GM23338 (cell line): ENCODE results near the gene RNF220. TPM values are rescaled to one million over a fixed set of nuclear protein-coding genes. Genes with fewer than 3 reads are reported as not detected.

Experiments used
- ATAC-seq: fragments of 200-7000 bp; cut with Tn5 transposase; 3 replicates; pipeline ENCODE4 v1.9.1; 2020
- DNase-seq: peaks from one replicate; pipeline ENCODE4 v3.0.0-alpha.2; 2015; ENCODE audit warnings: low spot score
- H2AFZ ChIP-seq: fragments of 200-600 bp; sonication (generic); 2 replicates; pipeline ENCODE4 v1.8.0; 2016; ENCODE audit warnings: antibody characterized with exemption, mild to moderate bottlenecking, moderate library complexity
- H3F3A ChIP-seq: fragments of 200-600 bp; sonication (generic); replicated peaks from 2 replicates; pipeline ENCODE4 v1.8.0; 2017; ENCODE audit warnings: antibody characterized with exemption, mixed run types, low read depth
- H3K27ac ChIP-seq: fragments of 200-600 bp; sonication (generic); 2 replicates; pipeline ENCODE4 v1.6.1; 2016; ENCODE audit warnings: low read depth
- H3K27me3 ChIP-seq: fragments of 200-600 bp; sonication (generic); 2 replicates; pipeline ENCODE4 v1.8.0; 2016; ENCODE audit warnings: mild to moderate bottlenecking, mixed run types, moderate library complexity; ENCODE audit not compliant: insufficient read depth
- H3K36me3 ChIP-seq: fragments of 200-600 bp; sonication (generic); 2 replicates; pipeline ENCODE4 v1.8.0; 2016; ENCODE audit warnings: mild to moderate bottlenecking; ENCODE audit not compliant: insufficient read depth
- H3K4me1 ChIP-seq: fragments of 200-600 bp; sonication (generic); 2 replicates; pipeline ENCODE4 v1.8.0; 2016; ENCODE audit warnings: mild to moderate bottlenecking, moderate library complexity; ENCODE audit not compliant: insufficient read depth
- H3K4me2 ChIP-seq: fragments of 200-600 bp; sonication (generic); 2 replicates; pipeline ENCODE4 v1.7.1; 2017; ENCODE audit warnings: mixed run types
- H3K4me3 ChIP-seq: fragments of 200-600 bp; sonication (generic); 2 replicates; pipeline ENCODE4 v1.6.1; 2016; ENCODE audit warnings: mixed run types
- H3K79me2 ChIP-seq: fragments of 200-600 bp; sonication (generic); replicated peaks from 2 replicates; pipeline ENCODE4 v1.8.0; 2017; ENCODE audit warnings: mild to moderate bottlenecking; ENCODE audit not compliant: insufficient read depth
- H3K9me2 ChIP-seq: fragments of 200-600 bp; sonication (generic); 2 replicates; pipeline ENCODE4 v1.8.0; 2017; ENCODE audit not compliant: insufficient read depth
- H4K20me1 ChIP-seq: fragments of 200-600 bp; sonication (generic); replicated peaks from 2 replicates; pipeline ENCODE4 v1.8.0; 2017; ENCODE audit warnings: mild to moderate bottlenecking; ENCODE audit not compliant: insufficient read depth
- H3K27ac Mint-ChIP-seq: 2 replicates; pipeline ENCODE4 v1.8.0; 2020; ENCODE audit warnings: inconsistent platforms, mild to moderate bottlenecking, moderate library complexity, mixed read lengths
- H3K27me3 Mint-ChIP-seq: 3 replicates; pipeline ENCODE4 v1.8.0; 2022; ENCODE audit warnings: low read depth, mild to moderate bottlenecking, moderate library complexity, mixed read lengths, inconsistent platforms; ENCODE audit not compliant: insufficient read depth, poor library complexity
- H3K36me3 Mint-ChIP-seq: 3 replicates; pipeline ENCODE4 v1.8.0; 2021; ENCODE audit warnings: low read depth, mild to moderate bottlenecking, inconsistent platforms, moderate library complexity, mixed read lengths
- H3K4me1 Mint-ChIP-seq: 3 replicates; pipeline ENCODE4 v1.8.0; 2020; ENCODE audit warnings: mild to moderate bottlenecking, inconsistent platforms, mixed read lengths
- H3K4me3 Mint-ChIP-seq: 3 replicates; pipeline ENCODE4 v1.8.0; 2021; ENCODE audit warnings: moderate library complexity, mild to moderate bottlenecking, inconsistent platforms, mixed read lengths
- H3K9me3 Mint-ChIP-seq: 3 replicates; pipeline ENCODE4 v1.8.0; 2020; ENCODE audit warnings: moderate library complexity, mild to moderate bottlenecking, inconsistent platforms, mixed read lengths
- EZH2 ChIP-seq: fragments of 200-600 bp; sonication (generic); IDR thresholded peaks from one replicate; pipeline ENCODE4 v1.8.0; 2017; ENCODE audit warnings: antibody characterized with exemption, mild to moderate bottlenecking, low read depth; ENCODE audit not compliant: unreplicated experiment
- EZH2phosphoT487 ChIP-seq: fragments of 200-600 bp; sonication (generic); IDR thresholded peaks from one replicate; pipeline ENCODE4 v1.8.1; 2018; ENCODE audit warnings: antibody characterized with exemption; ENCODE audit not compliant: unreplicated experiment
- JUNB ChIP-seq: IDR thresholded peaks from one replicate; pipeline ENCODE4 v1.6.1; 2016; ENCODE audit warnings: antibody characterized with exemption; ENCODE audit not compliant: unreplicated experiment
- NANOG ChIP-seq: IDR thresholded peaks from 2 replicates; pipeline ENCODE4 v1.6.1; 2016; ENCODE audit warnings: antibody characterized with exemption, borderline replicate concordance
- POLR2AphosphoS5 ChIP-seq: IDR thresholded peaks from 2 replicates; pipeline ENCODE4 v1.6.1; 2016; ENCODE audit warnings: antibody characterized with exemption, low read depth
- STAT1 ChIP-seq: IDR thresholded peaks from one replicate; pipeline ENCODE4 v1.6.1; 2016; ENCODE audit warnings: antibody characterized with exemption; ENCODE audit not compliant: unreplicated experiment
- ZNF331 ChIP-seq: fragments of 250-450 bp; sonication (Bioruptor Pico); IDR thresholded peaks from 2 replicates; pipeline ENCODE4 v1.5.0; 2020; ENCODE audit warnings: low read depth, mild to moderate bottlenecking, moderate library complexity
- polyA plus RNA-seq: library from polyadenylated mRNA; unstranded; fragments of >200 nt; fragmentation: Nextera tagmentation; extraction: Ambion mirVana; gene quantifications from 2 replicates; pipeline ENCODE4 v1.2.1, GENCODE V29; 2016
- total RNA-seq: library from RNA; depleted of rRNA; stranded (reverse); fragments of >200 nt; shearing (Covaris generic); gene quantifications from 2 replicates; pipeline ENCODE4 v1.2.3, GENCODE V29; 2014
- TF ChIP-seq, protein P1 (sequence below): IDR thresholded peaks from one replicate; pipeline ENCODE4 v1.6.1; 2018; ENCODE audit warnings: antibody characterized with exemption; ENCODE audit not compliant: unreplicated experiment

Gene RNF220
- total and polyA plus RNA-seq, 2 experiments from 2014 or later = 72.8 to 168 TPM

DNA sequence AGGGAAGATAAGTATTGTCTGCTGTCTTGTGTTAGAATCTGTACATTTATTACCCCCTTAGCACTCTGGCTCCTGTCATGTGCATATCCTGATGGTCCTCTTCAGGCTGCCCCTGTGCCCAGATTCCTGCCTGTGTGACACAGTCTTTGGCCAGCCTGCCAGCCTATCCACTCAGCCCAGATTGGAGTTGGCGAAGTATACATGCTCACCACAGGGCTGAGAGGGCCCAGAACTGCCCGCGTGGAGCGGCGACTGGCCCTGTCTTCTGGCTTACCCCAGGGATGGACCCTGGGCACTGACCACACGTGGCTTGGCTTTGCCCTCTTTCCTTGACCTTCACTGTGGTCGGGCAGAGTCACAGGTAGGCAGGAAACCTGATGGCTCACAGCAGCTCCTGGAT lies 11.4 kb downstream of the RNF220 start:
- Histone ChIP-seq H4K20me1 (peaks cover 22% of the 10 kb centered on the region), H3K4me1 (peaks cover 39% of the 10 kb centered on the region), H3K79me2 (peaks cover 61% of the 10 kb centered on the region), H2AFZ (no peak overlapping the region), H3K27me3 (peaks cover 4% of the 10 kb centered on the region; the same call in 1 of the 2 replicates), H3K4me3 (peak overlapping the region; percentile 75; the same call in 1 of the 2 replicates), H3F3A (peaks cover 15% of the 10 kb centered on the region; the same call in 1 of the 2 replicates), H3K9me2 (no peaks in the 10 kb centered on the region), H3K27ac (no peak overlapping the region), H3K4me2 (peak overlapping the region; percentile 88), H3K36me3 (peaks cover 3% of the 10 kb centered on the region; the same call in 1 of the 2 replicates)
- no peaks in the 10 kb centered on the region for H3K9me3 Mint-ChIP-seq
- no peak for ATAC-seq
- no peak overlapping the region for H3K27ac Mint-ChIP-seq
- H3K4me1 Mint-ChIP-seq = peaks cover 46% of the 10 kb centered on the region
- H3K36me3 Mint-ChIP-seq = peaks cover 9% of the 10 kb centered on the region
- H3K27me3 Mint-ChIP-seq = peaks cover 7% of the 10 kb centered on the region
- TF ChIP-seq EZH2phosphoT487 (no peak), STAT1 (no peak), ZNF331 (no peak), JUNB (no peak), NANOG (no peak), EZH2 (no peak)
- TF ChIP-seq, protein P1, sequence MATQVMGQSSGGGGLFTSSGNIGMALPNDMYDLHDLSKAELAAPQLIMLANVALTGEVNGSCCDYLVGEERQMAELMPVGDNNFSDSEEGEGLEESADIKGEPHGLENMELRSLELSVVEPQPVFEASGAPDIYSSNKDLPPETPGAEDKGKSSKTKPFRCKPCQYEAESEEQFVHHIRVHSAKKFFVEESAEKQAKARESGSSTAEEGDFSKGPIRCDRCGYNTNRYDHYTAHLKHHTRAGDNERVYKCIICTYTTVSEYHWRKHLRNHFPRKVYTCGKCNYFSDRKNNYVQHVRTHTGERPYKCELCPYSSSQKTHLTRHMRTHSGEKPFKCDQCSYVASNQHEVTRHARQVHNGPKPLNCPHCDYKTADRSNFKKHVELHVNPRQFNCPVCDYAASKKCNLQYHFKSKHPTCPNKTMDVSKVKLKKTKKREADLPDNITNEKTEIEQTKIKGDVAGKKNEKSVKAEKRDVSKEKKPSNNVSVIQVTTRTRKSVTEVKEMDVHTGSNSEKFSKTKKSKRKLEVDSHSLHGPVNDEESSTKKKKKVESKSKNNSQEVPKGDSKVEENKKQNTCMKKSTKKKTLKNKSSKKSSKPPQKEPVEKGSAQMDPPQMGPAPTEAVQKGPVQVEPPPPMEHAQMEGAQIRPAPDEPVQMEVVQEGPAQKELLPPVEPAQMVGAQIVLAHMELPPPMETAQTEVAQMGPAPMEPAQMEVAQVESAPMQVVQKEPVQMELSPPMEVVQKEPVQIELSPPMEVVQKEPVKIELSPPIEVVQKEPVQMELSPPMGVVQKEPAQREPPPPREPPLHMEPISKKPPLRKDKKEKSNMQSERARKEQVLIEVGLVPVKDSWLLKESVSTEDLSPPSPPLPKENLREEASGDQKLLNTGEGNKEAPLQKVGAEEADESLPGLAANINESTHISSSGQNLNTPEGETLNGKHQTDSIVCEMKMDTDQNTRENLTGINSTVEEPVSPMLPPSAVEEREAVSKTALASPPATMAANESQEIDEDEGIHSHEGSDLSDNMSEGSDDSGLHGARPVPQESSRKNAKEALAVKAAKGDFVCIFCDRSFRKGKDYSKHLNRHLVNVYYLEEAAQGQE = no peak
- H3K4me3 Mint-ChIP-seq = 0 out of 3 replicates have a peak overlapping the region, but pooled peaks have one; percentile 84
- no peak for DNase-seq

DNA sequence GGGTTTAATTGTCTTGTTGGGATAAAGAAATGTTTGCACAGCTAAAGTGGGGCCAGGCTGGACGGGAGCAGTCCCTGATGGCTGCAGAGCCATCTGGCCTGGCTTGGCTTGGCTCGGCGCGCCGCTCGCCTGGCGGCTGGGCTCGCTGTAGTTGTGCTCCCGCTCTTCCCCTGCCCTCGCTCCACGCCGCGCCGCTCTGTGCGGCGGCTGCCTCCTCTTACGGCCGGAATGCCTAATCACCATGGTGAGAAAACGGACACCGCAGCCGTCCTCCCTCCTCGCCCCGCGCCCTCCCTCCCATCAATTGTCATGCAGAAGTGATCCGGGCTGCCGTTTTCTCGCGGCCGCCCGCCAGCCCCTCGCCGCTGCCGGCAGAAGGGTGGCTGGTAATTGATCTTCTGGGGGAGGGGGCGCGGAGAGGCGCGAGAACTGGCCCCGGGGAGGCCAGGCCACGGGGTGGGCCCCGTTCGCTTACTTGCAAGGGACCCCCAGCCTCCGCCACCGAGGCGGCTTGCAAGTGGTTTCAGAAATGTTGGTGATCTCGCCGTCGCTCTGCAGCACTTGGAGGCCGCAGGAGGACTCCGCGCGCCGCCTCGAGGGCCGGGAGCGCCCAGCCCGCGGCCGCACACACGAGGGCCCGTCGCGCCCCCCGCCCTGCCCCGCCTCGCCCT lies 12.4 kb downstream of the RNF220 start:
- Mint-ChIP-seq H3K9me3 (no peaks in the 10 kb centered on the region), H3K27me3 (peaks cover 3% of the 10 kb centered on the region), H3K27ac (peak overlapping the region; percentile 76), H3K4me1 (peaks cover 49% of the 10 kb centered on the region), H3K36me3 (peaks cover 9% of the 10 kb centered on the region), H3K4me3 (peak overlapping the region; percentile 84)
- H3K4me2 ChIP-seq = peak overlapping the region; percentile 88
- TF ChIP-seq, protein P1 = no peak
- peak; percentile 57 for TF ChIP-seq POLR2AphosphoS5
- peaks cover 22% of the 10 kb centered on the region for H4K20me1 ChIP-seq
- 0 out of 2 replicates have a peak overlapping the region, but pooled peaks have one; percentile 70 for H2AFZ ChIP-seq
- peak overlapping the region; percentile 88 for H3K27ac ChIP-seq
- H3K4me3 ChIP-seq = peak overlapping the region; percentile 75
- ATAC-seq = peak; percentile 91
- 0 out of 2 replicates have a peak, but pooled peaks cover 4% of the 10 kb centered on the region for H3K27me3 ChIP-seq
- peaks cover 50% of the 10 kb centered on the region for H3K4me1 ChIP-seq
- H3K9me2 ChIP-seq = no peaks in the 10 kb centered on the region
- peaks cover 3% of the 10 kb centered on the region; the same call in 1 of the 2 replicates for H3K36me3 ChIP-seq
- H3F3A ChIP-seq = peaks cover 16% of the 10 kb centered on the region; the same call in 1 of the 2 replicates
- peak; percentile 97 for DNase-seq
- H3K79me2 ChIP-seq = peaks cover 62% of the 10 kb centered on the region
